Right atrium auricular region (tissue), 2 donors: ENCODE measurements around the gene PSG1. TPM values are rescaled to one million over a fixed set of nuclear protein-coding genes. Genes with fewer than 3 reads are reported as not detected.
"Not testable (repeated sequence)": the region's sequence is repeated elsewhere in the genome, so short reads cannot be mapped to it uniquely, and the experiment has no call there.

ENCODE experiments used
- DNase-seq: peaks from one replicate; pipeline ENCODE4 v3.0.0-alpha.2; 2019; ENCODE audit warnings: low spot score
- H3K27ac ChIP-seq, 2 donors: fragments of 200-600 bp; sonication (generic); 1 replicate in 1 of 2; 2 replicates in 1 of 2; pipeline ENCODE4 v1.5.1; 2016 to 2019
- H3K27me3 ChIP-seq, 2 donors: fragments of 200-600 bp; sonication (generic); one replicate each; pipeline versions ENCODE4 v1.5.1 to v1.6.0; 2017 to 2019
- H3K36me3 ChIP-seq: fragments of 200-600 bp; sonication (generic); one replicate; pipeline ENCODE4 v1.5.1; 2016
- H3K4me1 ChIP-seq, 2 donors: fragments of 200-600 bp; sonication (generic); one replicate each; pipeline versions ENCODE4 v1.5.1 to v1.6.0; 2017 to 2019
- H3K4me3 ChIP-seq, 2 donors: fragments of 200-600 bp; sonication (generic); 1 replicate in 1 of 2; 2 replicates in 1 of 2; pipeline ENCODE4 v1.5.1; 2017 to 2019; ENCODE audit warnings: mild to moderate bottlenecking in 1 of 2, moderate library complexity in 1 of 2
- H3K9me3 ChIP-seq, 2 donors: fragments of 200-600 bp; sonication (generic); one replicate each; pipeline ENCODE4 v1.5.1; 2019
- total RNA-seq, 2 donors: library from RNA; depleted of rRNA; stranded (reverse); fragments of >200 nt; gene quantifications; one replicate each; pipeline ENCODE4 v1.1.0, GENCODE V29; 2016
- TF ChIP-seq, protein P1 (sequence below), 2 donors: fragments of 200-600 bp; sonication (generic); IDR thresholded peaks; one replicate each; pipeline ENCODE4 v1.5.1; 2019; ENCODE audit warnings: antibody characterized with exemption in 2 of 2

The PSG1 gene
- total RNA-seq, 2 donors from 2014 or later = not detected

DNA sequence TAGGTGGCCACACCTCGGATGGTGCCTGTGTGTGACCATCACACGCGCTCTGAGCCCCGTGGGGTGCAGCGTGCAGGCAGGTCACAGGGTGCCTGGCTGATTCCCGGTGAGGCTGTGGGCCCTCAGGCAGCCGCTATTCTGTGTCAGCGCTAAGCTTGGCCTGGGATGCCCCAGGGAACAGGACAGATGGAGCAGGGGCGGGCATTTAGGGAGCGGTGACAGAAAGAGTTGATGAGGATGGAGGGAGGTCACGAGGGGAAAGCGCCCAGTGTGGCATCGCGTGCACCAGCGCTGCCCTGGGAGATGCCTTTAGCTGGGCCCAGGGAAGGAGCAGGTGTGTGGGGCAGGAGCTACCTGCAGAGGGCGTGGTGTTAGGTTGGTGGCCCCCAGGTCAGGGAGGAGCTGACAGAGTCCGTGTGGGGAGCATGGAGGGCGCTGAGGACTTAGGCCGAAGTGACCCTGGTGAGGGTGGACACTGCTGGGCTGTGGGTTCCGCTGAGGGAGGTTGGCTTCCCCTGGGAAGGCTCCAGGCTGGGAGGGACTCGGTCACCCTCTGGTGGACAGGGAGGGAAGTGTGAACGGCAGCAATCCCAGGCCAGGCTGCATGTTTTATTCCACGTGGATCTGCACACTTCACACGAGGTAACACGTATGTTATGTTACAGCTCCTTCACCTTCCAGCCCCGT is 39.7 kb upstream of the PSG1 start:
- DNase-seq, H3K27ac ChIP-seq, H3K9me3 ChIP-seq, H3K27me3 ChIP-seq, H3K36me3 ChIP-seq, H3K4me3 ChIP-seq, H3K4me1 ChIP-seq: not testable (repeated sequence)
- TF ChIP-seq, protein P1, sequence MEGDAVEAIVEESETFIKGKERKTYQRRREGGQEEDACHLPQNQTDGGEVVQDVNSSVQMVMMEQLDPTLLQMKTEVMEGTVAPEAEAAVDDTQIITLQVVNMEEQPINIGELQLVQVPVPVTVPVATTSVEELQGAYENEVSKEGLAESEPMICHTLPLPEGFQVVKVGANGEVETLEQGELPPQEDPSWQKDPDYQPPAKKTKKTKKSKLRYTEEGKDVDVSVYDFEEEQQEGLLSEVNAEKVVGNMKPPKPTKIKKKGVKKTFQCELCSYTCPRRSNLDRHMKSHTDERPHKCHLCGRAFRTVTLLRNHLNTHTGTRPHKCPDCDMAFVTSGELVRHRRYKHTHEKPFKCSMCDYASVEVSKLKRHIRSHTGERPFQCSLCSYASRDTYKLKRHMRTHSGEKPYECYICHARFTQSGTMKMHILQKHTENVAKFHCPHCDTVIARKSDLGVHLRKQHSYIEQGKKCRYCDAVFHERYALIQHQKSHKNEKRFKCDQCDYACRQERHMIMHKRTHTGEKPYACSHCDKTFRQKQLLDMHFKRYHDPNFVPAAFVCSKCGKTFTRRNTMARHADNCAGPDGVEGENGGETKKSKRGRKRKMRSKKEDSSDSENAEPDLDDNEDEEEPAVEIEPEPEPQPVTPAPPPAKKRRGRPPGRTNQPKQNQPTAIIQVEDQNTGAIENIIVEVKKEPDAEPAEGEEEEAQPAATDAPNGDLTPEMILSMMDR (IDR thresholded peaks at IDR 0.05) = peak in 1 of 2 donors; percentile 15

DNA sequence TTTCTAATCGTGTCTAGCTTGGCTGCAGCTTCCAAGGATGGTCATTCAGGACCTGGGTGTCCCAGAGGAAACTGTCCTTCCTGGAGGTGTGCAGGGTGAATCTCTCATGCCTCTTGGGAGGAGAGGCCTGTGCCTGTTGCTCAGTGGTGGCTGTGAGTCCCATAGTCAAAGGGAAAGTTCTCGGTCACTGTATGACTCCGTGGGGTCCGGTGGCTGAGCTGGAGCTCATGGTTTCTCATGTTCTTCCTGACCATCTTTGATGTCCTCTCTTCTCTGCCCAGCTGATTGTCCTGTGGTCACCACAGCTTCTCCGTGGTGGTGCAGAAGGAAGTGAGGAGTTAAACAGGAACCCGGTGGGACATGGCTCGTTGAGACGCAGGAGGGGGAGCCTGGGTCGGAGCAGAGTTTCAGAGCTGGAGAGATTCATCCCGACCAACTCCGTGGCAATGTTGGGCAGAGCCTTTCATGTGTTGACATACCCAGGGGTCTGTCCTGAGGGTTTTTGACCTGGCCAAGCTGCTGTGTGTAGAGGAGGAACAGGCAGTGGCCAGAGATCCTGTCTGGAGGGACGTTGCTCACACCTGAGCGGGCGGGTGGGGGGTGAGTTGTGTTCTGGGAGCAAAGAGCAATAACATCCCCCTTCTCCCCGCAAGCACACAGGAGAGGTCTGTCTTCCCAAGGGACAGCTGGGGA is 39.0 kb upstream of the PSG1 start:
- H3K9me3 ChIP-seq, H3K4me1 ChIP-seq, DNase-seq, H3K36me3 ChIP-seq, H3K4me3 ChIP-seq, H3K27ac ChIP-seq, H3K27me3 ChIP-seq: not testable (repeated sequence)

DNA sequence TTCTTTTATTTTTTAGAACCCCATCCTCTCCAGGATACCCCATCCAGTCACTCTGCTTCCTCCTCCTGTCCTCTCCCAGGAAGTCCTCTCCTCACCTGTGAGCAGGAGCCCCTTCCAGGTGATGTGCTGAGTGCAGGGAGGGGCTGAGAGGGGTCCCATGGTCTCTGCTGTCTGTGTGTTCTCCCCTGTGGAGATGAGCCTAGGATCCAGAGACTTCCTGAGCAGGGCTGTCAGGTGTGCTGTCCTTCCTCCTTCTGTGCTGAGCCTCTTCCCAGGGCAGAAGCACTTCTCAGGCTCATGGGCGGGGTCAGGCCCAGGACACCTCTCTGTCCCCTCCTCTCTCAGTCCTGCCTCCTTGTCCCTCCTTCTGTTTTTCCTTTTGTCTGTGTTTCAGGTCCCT is 38.1 kb upstream of the PSG1 start, which contains the start of gene PSG6:
Gene PSG6 (minus strand): TSS at position 261 of the 400 bp plus-strand sequence. CDS start 102 bp downstream, at position 159.
- H3K9me3 ChIP-seq, H3K36me3 ChIP-seq, DNase-seq, H3K4me1 ChIP-seq, H3K4me3 ChIP-seq, H3K27ac ChIP-seq, H3K27me3 ChIP-seq: not testable (repeated sequence)

DNA sequence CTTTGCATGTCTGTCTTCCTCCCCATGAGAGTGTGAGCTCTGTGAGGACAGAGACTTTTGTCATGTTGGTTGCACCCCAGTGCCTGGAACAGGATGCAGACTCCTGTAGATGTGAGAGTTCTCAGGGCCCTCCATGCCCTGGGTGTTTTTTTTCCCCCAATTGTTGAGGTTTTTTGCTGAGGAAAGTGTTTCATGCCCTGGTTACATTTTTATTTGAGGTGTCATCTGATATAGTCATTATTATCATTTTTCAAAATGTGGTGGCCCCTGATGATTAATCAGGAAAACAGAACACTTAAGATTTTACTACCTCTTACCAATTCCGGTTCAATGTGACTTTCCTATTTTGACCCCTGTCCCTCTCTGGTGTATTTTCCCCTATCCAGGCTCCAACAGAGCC is 37.4 kb upstream of the PSG1 start:
- not testable (repeated sequence) for H3K36me3 ChIP-seq, H3K9me3 ChIP-seq, DNase-seq, H3K4me1 ChIP-seq, H3K27ac ChIP-seq, H3K27me3 ChIP-seq, H3K4me3 ChIP-seq

DNA sequence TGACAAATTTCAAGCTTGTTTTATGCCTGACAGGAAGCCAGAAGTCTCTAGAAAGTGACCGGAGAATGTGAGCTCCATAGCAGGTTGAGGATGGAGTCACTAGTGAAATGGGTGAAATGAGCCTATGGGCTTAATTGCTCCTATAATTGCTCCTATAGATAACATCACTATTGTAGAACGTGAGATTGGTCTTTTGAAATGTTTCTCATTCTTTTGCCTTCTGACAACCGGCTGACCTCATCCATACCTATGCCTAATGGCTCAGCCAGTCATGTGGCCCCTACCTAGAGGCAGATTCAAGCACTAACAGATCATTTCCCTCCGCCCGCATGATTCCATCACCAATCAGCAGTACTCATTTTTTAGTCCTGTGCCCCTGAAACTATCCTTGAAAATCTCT is 34.0 kb upstream of the PSG1 start:
- not testable (repeated sequence) for H3K36me3 ChIP-seq, H3K9me3 ChIP-seq, H3K4me3 ChIP-seq, DNase-seq, H3K27ac ChIP-seq, H3K4me1 ChIP-seq, H3K27me3 ChIP-seq

DNA sequence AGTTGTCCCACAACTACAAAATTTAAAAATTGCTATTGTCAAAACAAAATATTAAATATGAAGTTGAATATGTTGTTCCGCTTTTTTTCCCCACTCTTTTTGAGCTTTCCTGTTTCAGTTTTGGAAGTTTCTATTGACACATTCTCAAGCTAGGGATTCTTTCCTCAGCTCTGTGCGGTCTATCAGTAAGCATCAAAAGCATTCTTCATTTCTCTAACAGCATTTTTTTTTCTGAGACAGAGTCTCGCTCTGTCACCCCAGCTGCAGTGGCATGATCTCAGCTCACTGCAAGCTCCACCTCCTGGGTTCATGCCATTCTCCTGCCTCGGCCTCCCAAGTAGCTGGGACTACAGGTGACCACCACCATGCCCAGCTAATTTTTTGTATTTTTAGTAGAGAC is 33.4 kb upstream of the PSG1 start:
- not testable (repeated sequence) for H3K4me1 ChIP-seq, H3K27me3 ChIP-seq, H3K27ac ChIP-seq, DNase-seq, H3K4me3 ChIP-seq, H3K36me3 ChIP-seq, H3K9me3 ChIP-seq

DNA sequence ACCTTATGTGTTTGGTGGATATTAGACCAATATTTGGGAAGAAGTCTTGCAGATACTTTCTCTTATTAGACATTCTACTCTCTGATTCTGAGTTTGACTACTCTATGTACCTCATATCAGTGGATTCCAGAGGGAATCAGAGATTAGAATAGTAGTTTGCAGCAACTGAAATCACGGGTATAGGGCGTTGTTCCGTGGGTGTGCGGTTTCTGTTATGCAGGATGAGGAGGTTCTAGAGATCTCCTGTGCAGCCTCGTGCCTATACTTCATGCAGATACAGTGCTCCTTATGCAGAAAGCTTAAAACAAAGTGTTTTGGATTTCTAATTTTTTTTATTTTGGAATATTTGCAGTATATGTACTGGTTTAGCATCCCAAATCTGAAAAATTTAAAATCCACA is 32.2 kb upstream of the PSG1 start:
- not testable (repeated sequence) for H3K36me3 ChIP-seq, DNase-seq, H3K4me1 ChIP-seq, H3K27me3 ChIP-seq, H3K27ac ChIP-seq, H3K9me3 ChIP-seq, H3K4me3 ChIP-seq

DNA sequence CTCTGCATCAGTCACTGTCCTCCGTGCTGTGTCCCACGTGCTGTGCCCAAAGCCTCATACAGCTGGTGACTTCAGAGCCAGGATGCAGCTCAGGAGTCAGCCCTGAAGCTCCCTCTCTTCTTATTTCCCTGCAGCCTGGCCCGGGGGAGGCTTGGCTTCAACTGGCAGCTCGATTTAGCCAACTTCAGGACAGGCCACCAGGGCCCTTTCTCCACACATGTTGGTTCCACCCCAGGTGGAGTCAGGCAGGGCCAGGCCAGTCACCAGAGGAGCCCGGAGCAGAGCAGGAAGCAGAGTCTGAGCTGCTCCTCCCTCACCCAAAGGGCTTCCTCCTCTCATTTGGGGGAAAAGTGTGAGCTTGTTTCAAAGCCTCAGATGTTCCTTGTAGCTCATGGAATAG is 26.6 kb upstream of the PSG1 start:
- not testable (repeated sequence) for H3K9me3 ChIP-seq

DNA sequence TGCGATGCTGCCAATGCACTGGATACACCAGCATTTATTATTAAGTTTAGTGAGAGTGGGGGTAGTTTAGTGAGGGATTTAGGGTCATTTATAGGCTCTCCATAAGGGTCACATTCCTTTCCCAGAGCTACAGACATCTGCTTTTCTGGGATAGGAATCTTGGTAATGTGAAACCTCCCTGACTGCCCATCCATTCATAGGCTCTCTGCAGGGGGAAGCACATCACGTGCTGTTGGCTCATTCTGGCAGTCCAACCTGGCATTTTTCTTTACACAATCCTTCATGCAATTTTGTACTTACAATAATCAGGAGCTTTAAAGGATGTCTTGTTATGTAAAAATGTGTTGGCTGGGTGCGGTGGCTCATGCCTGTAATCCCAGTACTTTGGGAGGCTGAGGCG is 21.0 kb upstream of the PSG1 start:
- H3K36me3 ChIP-seq, H3K9me3 ChIP-seq, H3K27me3 ChIP-seq, H3K4me1 ChIP-seq, H3K27ac ChIP-seq, H3K4me3 ChIP-seq, DNase-seq: not testable (repeated sequence)

More for the DNA sequence above, 26.6 kb upstream of the PSG1 start:
- not testable (repeated sequence) for H3K4me3 ChIP-seq, H3K27ac ChIP-seq, H3K27me3 ChIP-seq, H3K4me1 ChIP-seq, DNase-seq, H3K36me3 ChIP-seq

DNA sequence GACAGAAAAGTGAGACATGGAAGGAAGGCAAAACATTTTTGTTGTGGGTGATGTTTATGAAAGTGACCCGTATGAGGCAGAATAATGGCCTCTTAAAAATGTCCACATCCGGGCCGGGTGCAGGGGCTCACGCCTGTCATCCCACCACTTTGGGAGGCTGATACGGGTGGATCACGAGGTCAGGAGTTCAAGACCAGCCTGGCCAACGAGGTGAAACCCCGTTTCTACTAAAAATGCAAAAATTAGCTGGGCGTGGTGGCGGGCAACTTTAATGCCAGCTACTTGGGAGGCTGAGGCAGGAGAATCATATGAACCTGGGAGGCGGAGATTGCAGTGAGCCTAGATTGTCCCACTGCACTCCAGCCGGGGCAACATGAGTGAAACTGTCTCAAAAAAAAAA is 20.2 kb upstream of the PSG1 start:
- H3K9me3 ChIP-seq = not testable (repeated sequence)

DNA sequence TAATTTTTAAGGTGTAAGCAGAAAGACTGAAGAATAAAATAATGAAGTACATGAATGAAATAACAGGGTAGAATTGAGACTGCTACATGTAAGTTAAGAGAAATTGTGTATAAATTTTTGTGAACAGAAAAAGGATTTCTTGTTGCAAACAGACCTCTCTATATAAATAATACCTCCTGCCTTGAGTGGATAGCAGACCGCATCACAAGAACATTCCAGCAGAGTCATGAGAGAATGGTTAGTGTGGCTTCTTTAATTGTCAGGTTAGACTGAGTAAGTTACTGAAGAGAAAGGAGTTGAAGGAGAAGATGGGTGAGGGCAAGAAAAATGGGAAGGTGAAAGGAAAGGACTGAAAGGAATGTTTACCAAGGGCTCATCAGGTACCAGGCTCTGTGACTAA is 19.6 kb upstream of the PSG1 start:
- not testable (repeated sequence) for H3K27me3 ChIP-seq, H3K4me3 ChIP-seq, H3K36me3 ChIP-seq, H3K27ac ChIP-seq, H3K9me3 ChIP-seq, DNase-seq, H3K4me1 ChIP-seq

More for the DNA sequence above, 20.2 kb upstream of the PSG1 start:
- not testable (repeated sequence) for DNase-seq, H3K27ac ChIP-seq, H3K4me3 ChIP-seq, H3K4me1 ChIP-seq, H3K36me3 ChIP-seq, H3K27me3 ChIP-seq

DNA sequence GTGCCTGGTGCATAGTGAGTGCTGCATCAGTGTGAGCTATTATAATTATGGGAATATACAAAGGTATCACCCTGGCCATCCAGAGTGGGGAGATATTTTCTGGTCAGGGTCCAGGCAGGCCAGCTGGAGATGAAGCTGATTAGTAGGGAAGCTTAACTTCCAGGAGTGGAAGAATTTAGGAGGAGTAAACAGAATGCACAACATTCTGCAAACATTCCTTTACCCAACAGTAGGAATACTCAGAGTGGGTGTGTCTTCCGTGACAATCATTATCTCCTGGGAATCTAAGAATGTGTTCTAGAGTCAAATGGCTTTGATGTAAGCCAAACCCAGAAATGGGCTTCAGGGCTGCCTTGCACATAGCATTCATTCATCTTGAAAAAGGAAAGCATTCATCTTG is 19.1 kb upstream of the PSG1 start:
- not testable (repeated sequence) for H3K27ac ChIP-seq, H3K36me3 ChIP-seq, DNase-seq, H3K27me3 ChIP-seq, H3K4me1 ChIP-seq, H3K4me3 ChIP-seq, H3K9me3 ChIP-seq

DNA sequence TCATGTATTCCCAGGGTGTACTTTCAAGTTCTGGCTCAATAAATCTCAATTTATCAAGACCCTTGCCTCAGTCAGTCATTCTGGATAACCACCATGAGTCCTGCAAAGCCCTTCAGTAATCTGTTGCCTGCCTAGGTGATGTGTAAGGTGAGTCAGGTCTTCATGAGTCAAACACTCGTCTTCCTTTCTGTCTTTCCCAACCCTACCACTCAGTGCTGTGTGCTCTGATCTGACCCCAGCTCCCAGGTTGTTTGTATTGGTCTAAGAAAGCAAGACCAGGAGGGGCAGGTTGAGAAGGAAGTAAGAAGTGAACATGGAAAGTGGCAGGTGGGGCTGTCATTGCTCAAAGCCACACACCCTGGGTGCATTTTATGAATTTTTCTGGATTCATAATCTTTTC is 18.2 kb upstream of the PSG1 start:
- H3K4me3 ChIP-seq, H3K36me3 ChIP-seq, H3K27me3 ChIP-seq, H3K4me1 ChIP-seq, DNase-seq, H3K9me3 ChIP-seq, H3K27ac ChIP-seq: not testable (repeated sequence)

DNA sequence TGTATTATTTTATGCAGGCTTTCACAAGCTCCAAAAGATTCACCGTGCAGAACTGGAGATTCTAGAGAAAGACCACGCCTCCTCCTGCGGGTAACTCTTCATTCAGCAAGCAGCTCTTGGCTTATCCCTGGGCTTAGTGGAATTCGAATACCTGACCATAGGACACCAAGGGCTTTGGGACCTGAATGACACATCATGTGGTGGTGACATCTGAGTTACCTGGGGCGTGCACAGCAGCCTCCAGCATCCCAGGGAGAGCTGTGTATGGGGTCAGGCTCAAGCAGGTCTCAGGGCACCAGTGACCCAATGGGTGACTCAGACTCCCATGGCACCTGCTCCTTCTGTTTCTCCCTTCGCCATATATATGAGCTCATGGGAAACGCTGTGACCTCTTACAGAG is 10.9 kb upstream of the PSG1 start:
- H3K27ac ChIP-seq, DNase-seq, H3K27me3 ChIP-seq, H3K9me3 ChIP-seq, H3K4me1 ChIP-seq, H3K4me3 ChIP-seq, H3K36me3 ChIP-seq: not testable (repeated sequence)
